ENCODE measurements around the gene MAP2K6.
A peak's percentile ranks its signal among the peaks of the same experiment; 100 is the strongest.
"Not testable (repeated sequence)": the region's sequence is repeated elsewhere in the genome, so short reads cannot be mapped to it uniquely, and the experiment has no call there.

The MAP2K6 gene

GRCh38 chr17:69460963-69461922 lies 46.7 kb downstream of the MAP2K6 start:
- FAIRE-seq: no peak

GRCh38 chr17:69461951-69462369 lies 47.5 kb downstream of the MAP2K6 start:
- no peak for FAIRE-seq

- no peak for FAIRE-seq
Observed at GRCh38 chr17:69462882-69463281, 48.4 kb downstream of the MAP2K6 start.

GRCh38 chr17:69466451-69466850 lies 52.0 kb downstream of the MAP2K6 start:
- no peak for FAIRE-seq

- FAIRE-seq: no peak
Observed at GRCh38 chr17:69466905-69467667, 52.6 kb downstream of the MAP2K6 start.

- FAIRE-seq: no peak
Observed at GRCh38 chr17:69468207-69468606, 53.7 kb downstream of the MAP2K6 start.

- FAIRE-seq: peak; percentile 24
Observed at GRCh38 chr17:69470702-69471101, 56.2 kb downstream of the MAP2K6 start.

- no peak for FAIRE-seq
Observed at GRCh38 chr17:69471406-69471805, 56.9 kb downstream of the MAP2K6 start.

- no peak for FAIRE-seq
Observed at GRCh38 chr17:69473841-69474831, 59.6 kb downstream of the MAP2K6 start.

- no peak for FAIRE-seq
Observed at GRCh38 chr17:69477204-69477902, 62.9 kb downstream of the MAP2K6 start.

GRCh38 chr17:69477903-69478266 lies 63.4 kb downstream of the MAP2K6 start:
- no peak for FAIRE-seq

- FAIRE-seq: no peak
Observed at GRCh38 chr17:69478916-69479315, 64.4 kb downstream of the MAP2K6 start.

- FAIRE-seq: not testable (repeated sequence)
Observed at GRCh38 chr17:69479756-69480155, 65.3 kb downstream of the MAP2K6 start.

- FAIRE-seq: no peak
Observed at GRCh38 chr17:69480245-69480644, 65.7 kb downstream of the MAP2K6 start.

GRCh38 chr17:69485251-69485661 lies 70.8 kb downstream of the MAP2K6 start:
- no peak for FAIRE-seq

GRCh38 chr17:69485901-69486643 lies 71.6 kb downstream of the MAP2K6 start:
- FAIRE-seq: no peak

- FAIRE-seq: no peak
Observed at GRCh38 chr17:69486779-69487637, 72.5 kb downstream of the MAP2K6 start.

GRCh38 chr17:69489313-69489712 lies 74.8 kb downstream of the MAP2K6 start:
- FAIRE-seq: no peak

GRCh38 chr17:69492410-69493071 lies 78.0 kb downstream of the MAP2K6 start:
- no peak for FAIRE-seq

Measured in colon (tissue), 2 donors.